ENCODE measurements around the gene CAVIN2.

Gene CAVIN2

DNA sequence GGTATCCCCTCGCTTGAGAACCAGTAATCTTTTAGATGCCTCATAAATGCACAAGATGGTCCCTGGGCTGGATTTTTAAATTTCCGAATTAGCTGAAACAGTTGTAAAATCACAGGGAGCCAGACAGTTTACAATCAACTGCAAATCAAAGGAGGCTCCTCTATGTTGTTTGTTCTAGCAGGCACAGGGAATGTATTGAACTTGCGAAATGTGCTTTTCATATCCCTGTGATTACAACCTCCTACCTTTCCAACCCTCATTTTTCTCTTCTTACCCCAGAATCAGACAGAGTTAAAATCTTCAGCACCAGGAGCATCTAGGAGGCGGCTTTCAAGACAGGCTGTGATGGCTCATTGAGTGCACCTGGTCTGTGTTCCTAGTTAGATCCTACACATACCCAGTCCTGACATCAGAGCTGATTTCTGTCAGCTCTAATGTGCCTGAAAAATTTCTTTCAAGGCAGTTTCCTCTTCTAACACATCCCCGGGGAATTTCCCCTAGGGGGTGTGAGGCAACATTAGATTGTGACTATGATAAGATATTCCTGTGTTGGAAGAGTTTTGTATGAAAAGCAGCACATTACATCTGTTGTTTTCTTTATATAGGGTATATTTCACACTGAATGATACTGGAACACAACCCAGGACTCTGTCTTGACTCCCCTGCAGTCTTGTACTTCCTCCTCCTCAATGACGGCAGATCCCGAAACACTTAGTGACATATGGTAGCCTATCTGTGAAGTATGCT is 17.9 kb upstream of the CAVIN2 start:
- DNase-seq = no peak

DNA sequence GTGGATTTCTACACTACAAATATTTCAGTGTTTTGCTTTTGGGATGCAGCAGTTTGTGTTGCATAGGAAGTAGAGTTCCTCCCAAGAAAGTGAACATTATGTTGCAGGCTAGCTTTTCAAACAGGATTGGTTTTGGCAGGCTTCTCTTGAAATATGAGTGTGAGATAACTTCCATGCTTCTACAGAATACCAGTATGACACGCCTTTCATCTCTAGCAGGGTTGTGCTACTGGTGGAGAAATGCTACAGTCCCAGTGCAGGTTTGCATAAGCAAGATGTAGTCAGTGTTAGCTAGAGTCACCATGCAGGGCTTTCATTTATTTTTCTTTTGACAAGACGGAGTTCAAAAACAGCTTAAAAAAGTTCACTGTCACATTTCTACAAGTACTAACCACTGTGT is 17.1 kb upstream of the CAVIN2 start:
- no peak for DNase-seq

DNA sequence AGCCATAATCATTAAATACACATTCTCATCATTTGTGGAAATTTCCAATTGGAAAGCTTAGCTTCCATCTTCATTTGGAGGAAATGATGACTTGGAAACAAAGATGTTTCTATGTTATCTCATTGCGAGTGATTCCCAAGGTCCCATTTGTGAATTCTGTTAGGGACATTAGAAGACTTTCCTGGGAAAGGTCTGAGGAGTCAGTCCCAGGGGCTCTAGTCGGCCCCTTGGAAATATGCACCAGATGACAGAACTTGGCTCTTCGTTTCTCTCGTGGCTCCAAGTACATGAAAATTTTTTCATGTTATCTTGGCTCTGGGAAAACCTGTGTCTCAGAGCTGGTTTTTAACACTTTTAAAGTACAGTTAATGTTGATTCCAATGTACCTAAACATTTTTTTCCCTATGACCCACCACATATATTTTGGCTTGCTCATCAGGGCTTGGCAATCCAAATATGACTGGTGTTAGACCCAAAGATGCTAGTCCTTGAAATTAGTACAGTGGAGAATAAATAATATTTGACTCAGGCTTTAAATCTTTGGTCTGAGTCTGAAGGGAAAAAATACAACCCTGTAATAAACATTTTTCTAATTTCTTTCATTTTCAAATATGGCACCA is 15.4 kb upstream of the CAVIN2 start:
- no peak for DNase-seq

DNA sequence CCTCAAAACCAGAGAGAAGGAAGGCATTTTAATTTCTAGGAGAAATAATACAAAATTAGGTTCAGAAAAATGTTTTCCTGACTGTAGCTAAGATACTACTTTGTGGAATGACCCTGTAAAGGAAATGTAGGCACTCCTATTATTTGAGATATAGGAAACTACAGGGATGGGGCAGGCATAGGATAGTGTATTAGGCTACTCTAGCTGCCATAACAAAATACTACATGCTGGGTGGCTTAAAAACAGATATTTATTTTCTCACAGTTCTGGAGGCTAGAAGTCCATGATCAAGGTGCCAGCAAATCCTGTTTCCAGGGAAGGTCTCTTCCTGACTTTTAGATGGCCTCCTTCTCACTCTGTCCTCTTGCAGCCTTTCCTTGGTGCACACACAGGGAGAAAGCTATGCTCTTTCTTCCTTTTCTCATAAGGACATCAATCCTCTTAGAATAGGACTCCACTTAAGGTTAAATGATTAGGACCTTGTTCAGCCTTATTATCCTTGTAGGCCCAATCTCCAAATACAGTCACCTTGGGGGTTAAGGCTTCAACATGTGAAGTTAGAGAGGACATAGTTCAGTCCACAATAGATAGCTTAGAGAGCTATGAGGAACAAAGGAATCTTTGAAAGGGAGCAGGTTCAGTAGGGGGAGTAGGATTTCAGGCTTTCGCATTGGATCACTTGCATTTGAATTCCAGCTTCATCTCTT is 14.0 kb upstream of the CAVIN2 start:
- no peak for DNase-seq

DNA sequence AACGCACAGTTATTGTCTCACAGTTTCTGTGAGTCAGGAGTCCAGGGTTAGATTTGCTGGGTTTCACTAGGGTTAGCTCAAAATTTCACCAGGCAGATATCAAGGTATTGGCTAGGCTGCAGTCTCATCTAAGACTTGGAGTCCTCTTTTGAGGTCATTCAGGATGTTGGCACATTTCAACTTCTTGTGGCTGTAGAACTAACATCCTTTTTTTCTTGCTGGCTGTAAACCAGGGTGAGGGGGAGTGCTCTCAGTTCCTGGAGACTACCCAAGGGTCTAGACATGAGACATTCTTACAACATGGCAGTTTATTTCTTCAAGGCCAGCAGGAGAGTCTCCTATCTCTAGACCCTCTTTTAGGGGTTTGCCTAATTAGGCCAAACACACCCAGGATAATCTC is 12.8 kb upstream of the CAVIN2 start:
- no peak for DNase-seq

DNA sequence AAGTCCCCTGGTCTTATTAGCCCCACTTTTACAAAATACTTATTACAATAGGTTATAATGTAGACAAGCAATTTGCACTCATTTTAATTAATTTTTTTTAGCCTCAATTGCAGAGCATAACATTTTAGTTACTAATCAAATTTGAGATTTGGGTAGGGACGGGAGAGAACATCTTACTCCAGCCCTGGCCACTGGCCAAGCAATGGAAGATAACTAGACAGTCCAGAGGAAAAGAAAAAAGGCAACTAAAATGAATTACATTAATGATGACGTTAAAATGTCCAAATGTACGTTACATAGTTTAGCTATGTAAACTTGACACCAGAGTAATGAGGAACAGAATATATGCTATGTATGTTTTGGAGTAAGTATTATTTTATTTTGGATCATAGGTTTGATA is 11.0 kb upstream of the CAVIN2 start:
- DNase-seq = no peak

DNA sequence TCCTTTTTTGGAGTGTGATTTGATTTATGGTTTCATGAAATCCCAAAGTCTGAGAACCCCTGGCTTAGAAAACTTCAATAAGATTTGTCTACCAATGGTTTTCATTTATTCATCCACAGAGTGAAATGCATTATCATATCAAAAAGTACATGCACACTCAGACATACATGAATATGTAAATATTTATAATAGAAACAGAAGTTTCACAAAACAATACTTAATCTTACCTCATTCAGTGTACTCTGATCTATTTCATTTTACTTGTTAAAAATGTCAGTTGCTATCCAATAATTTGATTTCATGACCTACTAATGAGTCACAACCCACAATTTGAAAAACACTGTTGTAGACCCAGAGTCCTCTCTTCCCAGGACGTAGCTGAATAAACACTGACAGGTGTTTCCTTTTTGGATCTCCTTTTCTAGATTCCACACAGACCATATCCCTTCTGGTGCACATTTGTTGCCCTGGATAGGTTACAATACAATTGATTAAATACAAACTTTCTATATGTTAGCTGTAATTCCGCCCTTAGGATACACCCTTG is 10.4 kb upstream of the CAVIN2 start:
- DNase-seq = no peak

DNA sequence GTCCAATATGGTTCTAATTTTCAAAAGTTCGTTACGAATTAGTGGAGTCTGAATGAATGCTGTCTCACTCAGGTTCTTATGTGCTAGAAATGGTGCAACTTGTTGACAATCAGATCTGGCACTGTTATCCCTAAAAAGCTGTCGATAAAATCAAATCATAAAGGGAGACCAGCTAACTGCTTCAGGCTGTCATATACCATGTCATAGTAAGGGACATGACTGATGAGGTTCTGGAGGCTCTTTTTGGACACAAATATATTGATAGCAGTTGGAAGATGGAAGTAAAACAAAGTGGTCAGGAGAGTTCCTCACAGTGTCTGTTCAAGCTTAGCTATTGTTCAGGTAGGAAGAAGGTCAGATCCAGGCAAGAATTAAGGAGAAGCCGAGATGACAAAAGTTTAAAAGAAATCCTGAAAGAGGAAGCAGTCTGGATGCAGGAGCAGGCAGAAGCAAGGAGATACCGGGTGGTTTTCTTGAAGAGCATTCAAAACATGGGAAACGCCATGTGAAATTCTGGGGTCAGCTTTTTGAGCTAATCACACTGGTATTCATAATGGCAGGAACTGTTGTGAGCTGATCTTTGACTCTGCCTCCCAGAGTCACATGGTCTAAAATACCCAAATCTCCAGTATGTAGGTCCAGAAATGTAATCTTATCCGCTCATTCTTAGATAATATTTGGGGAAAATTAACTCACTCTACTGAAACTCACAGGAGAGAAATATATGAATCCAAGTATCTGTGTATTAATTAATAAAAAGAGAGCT is 9.4 kb upstream of the CAVIN2 start:
- DNase-seq = no peak

DNA sequence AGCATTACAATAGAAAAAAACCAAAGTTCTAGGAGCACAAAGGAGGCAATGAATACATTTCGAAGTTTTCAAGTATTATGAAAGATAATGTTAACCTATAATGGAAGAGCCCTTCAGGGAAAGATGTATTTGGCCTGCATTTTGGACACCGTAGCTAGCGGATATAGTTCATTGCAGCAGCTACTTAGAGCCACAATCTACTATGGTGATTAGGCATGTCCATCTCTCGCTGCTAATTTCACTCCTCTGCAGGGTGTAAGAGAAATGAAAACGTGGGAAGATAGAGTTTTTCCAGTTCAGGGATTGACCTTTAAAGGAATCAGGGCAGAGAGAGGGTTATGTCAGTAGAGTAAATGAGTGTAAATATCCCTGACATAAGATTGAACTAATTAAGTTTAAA is 8.5 kb upstream of the CAVIN2 start:
- no peak for DNase-seq

DNA sequence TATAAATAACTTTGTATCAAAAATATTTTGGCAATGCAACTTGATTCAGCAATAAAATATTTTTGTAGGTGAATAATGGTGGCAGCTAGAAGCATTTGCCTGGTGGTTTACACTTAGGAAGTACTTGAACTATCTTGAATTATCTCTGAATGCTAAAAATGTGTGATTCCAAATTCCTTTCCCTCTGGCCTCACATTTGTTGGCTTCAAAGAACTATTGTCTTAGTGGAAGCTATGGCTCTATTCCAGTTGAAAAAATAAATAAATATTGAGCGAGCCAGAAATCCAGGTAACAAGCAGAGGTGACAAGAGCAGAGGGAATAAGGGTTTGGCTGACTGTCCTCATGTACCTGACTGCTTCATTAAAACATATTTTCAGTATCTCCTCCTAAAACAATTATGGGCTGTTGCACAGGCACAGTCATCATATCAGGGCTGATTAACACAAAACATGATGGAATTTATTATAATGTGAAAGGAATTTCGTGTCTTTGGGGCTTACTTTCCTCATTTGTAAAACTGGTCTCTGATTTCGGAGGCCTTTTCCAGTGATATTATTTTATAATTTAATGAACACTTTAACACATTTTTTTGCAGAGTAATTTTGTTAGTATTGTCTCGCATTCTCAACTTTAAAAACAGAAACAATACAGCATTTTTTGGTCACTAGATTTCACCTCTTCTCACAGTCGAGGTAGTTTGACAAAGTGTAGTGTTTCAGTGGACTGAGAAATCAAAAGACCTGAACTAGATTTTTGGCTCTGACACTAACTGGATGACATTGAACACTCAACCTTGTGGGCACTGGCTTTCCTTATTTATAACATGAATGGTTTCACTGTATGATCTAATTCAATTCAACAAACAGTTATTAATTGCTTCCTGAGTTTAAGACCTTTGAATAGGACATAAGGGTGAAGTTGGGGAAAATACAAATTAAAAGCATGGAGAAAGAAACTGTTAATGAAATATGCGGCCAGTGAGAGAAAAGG is 7.8 kb upstream of the CAVIN2 start:
- DNase-seq = no peak

DNA sequence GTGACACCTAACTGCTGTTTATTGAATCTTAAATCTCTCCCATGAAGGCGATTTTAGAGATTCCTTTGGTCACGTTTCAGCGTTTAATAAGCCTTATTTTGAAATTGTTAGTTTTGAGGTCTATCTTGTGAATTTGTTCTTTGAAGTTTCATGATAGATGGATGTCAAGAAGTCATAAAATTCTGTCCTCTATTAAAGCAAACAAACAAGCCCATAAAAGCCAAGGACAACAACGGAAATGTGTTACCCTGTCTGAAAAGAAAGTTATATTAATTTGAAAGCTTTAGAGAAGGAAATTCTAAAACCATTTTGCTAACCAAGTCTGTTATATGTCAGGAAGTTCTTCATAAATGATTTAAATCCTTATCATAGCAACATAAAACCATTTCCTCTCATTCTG is 7.0 kb upstream of the CAVIN2 start:
- DNase-seq = no peak

DNA sequence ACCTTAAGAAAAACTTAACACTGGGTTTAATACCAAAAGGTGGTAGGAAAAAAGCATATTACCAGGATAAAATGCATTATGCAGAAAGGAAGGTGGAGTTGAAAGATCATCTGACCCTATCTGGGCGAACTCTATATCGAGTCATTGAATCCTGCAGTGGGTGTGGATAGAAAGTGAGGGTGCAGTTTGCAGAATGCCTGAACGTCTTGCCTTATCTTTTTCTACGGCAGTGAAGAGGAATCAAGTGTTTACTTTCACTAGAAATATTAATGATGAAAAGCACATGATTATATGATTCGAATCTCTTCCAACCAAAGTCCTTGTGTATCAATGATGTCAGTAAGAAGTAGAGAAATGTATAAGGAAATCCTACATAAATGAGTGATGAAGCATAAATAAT is 4.3 kb upstream of the CAVIN2 start:
- DNase-seq = no peak

DNA sequence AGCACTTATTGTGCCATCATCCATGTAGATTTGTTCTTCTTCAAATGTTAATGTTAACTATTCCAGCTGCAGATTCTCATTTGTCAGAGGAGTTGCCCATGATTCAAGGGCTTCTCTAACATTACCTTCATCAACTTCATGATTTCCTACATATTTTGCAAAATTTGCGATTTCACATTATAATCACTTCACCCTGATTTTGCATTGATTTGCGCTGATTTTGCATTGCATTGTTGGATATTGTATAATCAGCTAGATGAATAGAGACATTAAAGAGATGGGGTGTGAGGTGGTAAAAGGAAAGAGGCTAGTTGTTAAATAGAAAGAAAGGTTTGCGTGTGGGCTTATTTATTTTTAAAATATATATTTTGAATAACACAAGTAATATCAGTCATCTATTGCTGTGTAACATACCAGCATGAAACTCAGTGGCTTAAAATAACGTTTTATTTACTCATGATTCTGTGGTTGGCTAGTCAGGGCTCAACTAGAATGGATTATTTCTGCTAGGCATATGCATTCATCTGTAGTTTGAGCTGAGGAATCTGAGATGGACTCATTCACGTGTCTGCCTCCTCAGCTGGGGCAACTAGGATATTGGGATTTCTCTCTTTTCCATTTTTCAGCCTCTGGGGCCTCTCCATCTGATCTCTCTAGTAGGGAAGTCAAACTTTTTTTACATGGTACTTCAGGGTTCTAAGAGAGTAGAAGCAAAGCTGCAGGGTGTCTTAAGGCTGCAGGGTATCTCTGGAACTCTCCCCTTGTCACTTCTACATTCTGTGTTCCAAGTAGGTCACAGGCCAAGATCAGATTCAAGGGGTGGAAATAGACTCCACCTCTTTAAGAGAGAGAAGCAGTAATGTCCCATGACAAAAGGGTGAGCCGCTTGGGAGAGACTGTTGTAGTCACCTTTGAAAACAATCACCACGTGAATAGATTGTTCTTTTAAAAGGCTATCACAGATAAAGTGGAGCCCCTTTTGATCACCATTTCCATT is 2.2 kb upstream of the CAVIN2 start:
- no peak for DNase-seq

DNA sequence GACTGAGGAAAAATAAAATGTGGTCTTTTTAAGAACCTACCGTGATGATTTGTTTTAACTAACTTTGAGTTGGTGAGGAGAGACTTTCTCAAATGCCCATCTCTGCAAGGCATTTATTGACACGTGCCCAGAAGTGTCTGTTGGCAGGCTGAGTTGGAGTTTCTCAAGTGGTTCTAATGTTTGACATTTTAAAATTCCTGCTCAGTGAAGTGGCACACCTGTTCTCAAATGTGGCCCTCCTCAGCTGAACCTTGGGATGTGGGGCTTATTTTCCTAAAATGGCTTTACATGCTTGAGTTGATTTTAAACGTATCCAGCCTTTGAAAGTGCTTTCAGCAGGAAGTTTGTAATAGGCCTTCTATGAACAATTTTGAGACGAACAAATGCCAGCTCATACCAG is 876 bp upstream of the CAVIN2 start:
- no peak for DNase-seq

DNA sequence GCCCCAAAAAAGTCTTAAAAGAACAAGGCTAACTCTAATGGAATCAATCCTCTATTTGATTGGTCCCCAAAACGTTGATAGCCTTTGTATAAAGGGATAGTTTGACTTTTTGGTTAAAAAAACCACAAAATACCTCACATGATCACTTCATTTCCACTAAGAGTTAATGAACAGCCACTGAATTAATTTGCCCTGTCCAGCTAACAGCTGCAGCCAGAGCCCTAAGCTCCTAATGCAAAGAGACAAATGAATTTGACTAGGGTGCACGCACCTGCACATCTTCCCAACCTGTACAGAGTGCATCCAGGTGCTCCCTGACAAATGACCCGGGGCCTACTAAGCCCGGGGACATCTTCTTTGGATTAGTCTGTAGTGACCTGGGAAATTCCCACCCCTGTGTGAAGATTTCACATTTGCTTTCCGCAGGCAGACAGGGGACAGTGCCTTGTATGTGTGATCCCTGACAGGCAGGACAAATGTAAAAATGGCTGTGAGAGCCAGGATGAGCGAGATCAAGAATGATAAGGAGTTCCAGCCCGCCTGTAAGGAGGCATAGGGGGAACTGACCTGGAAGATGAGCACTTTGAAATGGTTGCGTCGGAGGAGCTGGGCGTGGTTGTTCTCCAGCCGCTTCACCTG is 893 bp downstream of the CAVIN2 start:
- no peak for DNase-seq

DNA sequence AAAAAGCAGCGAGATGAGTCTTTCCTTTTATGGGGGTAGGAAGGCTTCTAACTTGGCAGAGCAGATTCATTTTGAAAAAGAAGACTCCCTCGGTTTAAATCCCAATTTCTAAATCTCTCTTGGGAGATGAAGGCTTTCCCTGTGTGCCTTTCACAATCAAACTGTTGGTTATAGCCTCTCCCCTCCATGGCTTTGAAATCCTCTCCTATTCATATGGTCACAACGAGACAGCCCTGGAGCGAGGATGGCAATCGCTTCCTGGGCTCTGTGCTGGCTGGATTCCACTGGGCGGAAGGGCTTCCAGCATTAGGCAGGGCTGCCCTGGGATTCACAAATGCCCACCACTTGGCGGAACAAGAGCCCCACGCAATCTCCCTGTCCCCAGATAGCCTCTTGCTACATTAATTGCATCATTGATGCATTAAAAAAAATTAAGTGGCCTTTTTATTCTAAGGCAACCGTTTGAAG is 1.6 kb downstream of the CAVIN2 start:
- DNase-seq = no peak

DNA sequence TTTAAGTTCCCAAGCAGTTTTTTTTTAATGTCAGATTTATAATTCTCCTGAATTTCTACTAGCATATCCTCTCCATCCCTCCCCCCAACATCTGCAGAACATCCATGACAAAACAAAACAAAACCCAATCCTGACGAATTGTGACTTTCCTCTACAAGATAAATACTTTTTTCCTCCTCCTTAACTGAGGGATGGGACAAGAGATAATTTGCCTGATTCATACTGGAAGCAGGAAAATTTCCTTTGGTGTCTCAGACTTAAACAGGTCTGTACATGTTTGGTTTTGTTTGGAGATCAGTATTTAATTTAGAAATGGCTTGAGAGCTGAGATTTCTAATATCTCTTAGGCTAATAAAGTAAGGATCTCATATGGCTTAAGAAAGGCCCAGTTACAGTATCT is 2.2 kb downstream of the CAVIN2 start:
- DNase-seq = no peak

DNA sequence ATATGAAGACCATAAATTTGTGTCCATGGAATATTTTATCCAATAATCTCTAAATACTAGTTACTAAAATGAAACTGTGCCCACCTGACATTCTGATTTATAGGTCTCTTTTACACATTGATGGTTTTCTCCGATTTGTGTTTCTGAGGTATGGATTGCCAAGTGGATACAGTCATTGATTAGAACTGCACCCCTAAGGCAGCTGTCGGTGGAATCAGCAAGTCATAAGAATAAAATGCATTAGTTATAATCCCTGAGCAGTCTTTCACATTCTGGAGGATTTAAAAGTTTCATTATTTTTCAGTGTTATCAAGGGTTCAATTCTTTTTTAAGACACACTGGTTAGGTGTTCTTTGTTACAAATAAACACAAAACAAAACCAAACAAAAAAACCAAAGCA is 6.0 kb downstream of the CAVIN2 start:
- no peak for DNase-seq

DNA sequence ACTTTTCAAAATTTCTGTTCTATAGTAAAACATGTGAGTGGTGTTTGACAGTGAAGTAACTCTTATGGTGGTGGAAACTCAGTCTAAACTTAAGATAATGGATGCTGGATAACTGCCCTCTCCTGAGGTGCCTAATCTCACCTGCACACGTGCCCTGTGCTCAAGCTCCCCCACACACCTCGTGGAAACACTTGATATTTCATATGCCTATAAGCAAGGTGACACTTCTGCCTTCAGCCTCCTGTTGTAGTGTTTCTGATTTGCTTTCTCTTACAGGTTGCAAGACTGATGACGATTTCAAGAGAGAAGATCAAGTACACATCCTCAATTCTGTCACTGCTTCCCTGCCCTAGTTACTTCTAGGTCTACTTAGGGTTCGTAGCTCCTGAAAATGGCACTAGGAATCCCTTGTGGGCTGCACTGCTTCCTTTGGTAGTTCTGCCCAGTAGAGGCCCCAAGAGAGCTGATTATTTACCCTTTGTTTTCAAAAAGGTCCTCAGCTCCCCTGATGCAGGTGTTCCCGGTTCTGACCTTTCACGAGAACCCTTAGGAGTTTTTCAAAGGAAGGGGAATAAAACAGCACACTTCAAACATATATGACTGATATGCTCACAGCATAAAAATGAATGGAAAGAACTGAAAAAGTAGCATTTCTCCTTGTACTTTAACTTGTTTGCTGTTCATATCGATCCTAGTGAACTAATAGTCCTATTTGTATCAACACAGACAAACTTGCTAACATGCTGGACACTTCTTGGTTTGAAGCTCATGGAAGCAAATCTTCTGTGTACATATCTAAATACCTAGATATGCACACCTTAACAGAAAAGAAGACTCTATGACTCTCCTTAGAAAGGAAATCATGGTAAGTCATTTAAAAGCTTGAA is 6.7 kb downstream of the CAVIN2 start:
- no peak for DNase-seq
